ENCODE data around the gene ZNF92.

DNA sequence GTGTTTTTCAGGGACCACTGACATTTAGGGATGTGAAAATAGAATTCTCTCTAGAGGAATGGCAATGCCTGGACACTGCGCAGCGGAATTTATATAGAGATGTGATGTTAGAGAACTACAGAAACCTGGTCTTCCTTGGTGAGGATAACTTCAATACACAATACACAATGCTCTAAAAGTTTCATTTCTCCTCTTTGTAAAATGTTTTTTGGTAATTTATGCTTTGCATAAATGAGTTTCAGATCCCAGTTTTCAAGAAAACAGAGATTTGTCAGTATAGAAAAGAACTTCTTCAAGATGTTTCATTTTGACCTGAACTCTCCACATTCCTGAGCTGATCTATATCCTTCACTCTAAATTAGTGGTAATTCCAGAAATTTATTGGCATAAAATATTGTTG, 14.2 kb downstream of the ZNF92 start:
- TF ChIP-seq GATA3 (IDR thresholded peaks at IDR 0.05; ENCODE audit: low read depth, low read length): no peak
- no peak for TF ChIP-seq GATA2 (IDR thresholded peaks at IDR 0.05; ENCODE audit: low read depth, low read length)
